Left kidney (tissue), 2 donors: ENCODE results near the gene EPB41L4A. TPM values are rescaled to one million over a fixed set of nuclear protein-coding genes. Genes with fewer than 3 reads are reported as not detected.

Experiments used
- DNase-seq: peaks from one replicate; pipeline ENCODE4 v3.0.0-alpha.2; 2013
- polyA plus RNA-seq: library from polyadenylated mRNA; unstranded; fragments of 120-200 nt; gene quantifications from one replicate; pipeline ENCODE4 v1.2.1, GENCODE V29; 2013; ENCODE audit not compliant: insufficient read length

Gene EPB41L4A
- polyA plus RNA-seq, 1 donor: 30.8 TPM

DNA sequence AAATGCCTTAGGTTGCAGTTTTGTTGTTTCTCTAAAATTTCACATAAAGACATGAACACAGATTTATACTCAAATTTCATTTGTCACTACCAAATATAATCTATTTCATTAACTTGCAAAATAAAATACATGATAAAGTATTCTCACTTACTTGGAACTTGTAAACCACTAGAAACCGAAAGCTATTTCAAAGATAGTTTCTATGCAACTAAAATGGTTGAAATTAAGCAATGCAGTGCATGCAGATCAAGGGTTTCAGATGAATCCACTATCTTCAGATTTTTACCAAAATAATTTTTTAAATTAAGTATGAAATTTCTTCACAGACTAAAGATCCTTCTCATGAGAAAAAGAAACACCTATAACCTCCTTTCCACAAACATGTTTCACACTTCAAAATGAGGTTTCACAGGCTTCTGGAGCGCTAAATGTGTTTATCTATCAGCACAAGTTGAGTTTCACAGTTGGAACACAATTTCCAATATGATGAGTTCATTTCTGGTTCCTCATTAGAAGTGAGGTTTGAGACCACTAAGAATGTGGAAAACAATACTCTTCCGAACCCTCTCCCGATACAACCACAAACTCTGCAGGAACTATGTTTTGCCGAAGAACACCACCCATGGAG lies 63.9 kb downstream of the EPB41L4A start:
- no peak for DNase-seq

DNA sequence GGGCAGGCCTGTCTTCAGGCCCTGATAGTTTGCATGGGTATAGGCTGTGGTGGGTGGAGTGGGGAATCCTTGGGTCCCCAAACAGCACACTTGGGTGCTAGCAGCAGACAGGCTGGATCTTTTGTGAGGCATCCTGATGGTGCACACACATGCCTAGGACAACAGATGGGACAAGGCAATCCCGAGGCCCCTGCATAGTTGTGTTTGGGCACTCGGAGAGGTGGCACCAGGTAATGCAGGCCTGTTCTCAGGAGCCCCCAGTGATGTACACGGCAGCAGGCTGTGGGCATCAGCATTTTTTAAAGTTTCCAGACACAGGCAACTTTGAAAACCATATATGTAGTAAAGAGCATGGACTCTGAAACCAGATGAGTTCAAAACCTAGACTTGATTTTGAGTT lies 65.4 kb downstream of the EPB41L4A start:
- no peak for DNase-seq

DNA sequence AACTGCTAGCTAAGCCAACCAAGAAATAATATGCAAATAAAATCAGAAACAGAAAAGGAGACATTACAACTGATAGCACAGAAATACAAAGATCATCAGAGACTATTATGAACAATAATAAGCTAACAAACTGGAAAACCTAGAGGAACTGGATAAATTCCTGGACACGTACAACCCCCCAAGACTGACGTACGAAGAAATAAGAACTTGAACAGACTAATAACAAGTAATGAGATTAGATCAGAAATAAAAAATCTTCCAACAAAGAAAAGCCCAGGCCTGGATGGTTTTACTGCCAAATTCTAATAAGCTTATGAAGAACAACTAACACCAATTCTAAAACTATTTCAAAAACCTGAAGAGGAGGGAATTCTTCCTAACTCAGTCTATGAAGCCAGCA lies 67.9 kb downstream of the EPB41L4A start:
- DNase-seq: no peak

DNA sequence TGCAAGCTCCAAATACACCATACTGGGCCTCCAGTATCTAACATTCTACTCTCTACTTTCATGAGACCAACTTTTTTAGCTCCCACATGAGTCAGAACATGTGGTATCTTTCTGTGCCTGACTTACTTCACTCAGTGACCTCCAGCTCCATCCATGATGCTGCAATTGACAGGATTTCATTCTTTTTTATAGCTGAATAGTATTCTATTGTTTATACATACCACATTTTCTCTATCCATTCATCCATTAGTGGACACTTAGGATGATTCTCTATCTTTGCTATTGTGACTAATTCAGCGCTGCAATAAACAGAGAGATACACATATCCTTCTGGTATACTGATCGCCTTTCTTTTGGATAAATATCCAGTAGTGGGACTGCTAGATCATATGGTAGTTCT lies 68.5 kb downstream of the EPB41L4A start:
- DNase-seq: no peak

DNA sequence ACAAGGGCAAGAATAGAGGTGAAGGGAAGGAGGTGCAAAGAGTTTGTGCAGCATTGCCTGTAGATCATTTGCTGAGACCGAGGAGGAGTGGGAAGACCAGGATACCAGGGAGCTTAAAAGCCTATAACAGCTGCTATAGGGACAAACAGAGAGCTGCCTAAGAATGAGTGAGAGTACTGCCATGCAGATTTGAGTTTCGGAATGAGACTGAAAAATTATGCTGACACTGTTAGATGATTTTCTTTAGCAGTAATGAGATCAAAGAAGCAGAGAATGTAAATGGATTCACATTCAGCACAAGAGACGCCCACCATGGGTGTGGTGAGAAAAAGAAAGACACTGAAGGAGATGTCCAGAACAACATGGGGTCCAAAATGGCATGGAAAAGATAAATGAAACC lies 69.7 kb downstream of the EPB41L4A start:
- no peak for DNase-seq

DNA sequence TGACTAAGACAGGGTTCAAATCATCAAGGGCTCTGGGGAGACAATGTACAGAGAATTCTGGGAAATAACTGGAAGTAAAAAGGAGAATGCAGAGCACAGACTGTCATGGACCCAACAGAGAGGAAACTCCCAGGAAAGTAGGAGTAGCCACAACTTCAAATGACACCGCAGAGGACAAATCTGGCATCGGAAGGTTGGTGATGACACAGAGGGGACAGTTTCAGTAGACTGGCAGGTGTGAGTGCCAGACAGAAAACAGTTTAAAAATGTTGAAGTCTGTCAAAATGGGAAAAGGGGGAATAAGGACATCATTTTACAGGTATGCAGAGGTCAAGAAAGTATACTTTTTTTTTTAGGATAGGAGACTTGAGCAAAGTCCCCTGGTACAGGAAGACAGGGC lies 70.2 kb downstream of the EPB41L4A start:
- DNase-seq: no peak

DNA sequence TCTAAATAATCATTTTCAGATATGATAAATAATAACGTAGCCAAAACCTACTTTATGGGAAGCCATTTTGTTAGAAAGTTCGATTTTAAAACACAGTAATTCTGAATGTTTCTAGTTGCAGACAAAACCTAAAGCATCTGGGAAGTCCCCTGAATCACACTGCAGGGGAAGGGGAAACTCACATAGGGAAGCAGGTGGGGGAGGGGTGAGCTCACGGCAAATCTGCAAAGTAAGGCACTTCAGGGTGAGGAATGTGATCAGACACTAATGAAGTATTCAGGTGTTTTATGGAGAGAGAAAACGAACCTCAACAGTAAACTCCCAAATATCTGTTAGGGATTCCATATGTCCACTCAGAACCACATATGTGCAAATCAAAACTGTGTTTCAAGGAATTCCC lies 70.7 kb downstream of the EPB41L4A start:
- no peak for DNase-seq

DNA sequence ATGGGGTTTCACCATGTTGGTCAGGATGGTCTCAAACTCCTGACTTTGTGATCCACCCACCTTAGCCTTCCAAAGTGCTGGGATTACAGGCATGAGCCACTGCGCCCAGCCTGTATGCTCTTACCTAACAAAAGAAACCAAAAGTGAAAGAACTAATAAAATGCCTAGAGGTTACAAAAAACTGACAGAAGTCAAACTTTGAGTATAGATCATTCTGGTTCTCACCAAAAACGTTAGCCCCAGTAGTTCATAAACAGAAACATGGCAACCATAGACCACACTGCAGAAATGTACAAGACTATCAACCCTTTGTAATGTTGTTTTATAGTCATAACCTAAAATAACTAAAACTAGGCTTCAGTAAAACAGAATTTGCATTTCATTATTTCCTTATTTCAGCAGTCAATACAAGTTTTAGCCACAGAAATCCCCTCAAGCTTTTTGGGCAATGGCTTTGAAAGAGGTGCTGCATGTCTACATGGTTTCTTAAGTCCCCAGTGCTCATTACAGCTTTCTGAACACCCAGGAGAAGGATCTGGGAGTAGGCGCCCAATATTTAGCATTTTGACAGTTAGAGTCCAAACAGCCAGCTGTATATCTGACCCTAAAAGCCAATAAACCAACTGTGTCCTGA lies 72.5 kb downstream of the EPB41L4A start:
- no peak for DNase-seq

DNA sequence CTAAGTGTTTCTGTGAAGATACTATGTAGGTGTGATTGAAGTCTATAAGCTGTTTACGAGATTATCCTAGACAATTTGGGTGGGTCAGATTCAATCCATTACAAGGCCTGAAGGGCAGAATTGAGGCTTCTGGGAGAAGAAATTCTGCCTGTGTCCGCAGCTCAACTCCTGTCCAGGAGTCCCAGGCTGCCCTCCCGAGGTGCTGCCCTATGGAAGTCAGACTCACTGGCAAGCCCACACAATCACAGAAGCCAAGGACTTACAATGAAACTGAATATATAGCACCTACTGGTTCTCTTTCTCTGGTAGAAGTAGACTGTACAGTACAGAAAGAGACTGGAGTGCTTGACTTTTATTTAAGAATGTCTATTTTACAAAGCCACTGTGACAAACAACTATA lies 74.5 kb downstream of the EPB41L4A start:
- no peak for DNase-seq

DNA sequence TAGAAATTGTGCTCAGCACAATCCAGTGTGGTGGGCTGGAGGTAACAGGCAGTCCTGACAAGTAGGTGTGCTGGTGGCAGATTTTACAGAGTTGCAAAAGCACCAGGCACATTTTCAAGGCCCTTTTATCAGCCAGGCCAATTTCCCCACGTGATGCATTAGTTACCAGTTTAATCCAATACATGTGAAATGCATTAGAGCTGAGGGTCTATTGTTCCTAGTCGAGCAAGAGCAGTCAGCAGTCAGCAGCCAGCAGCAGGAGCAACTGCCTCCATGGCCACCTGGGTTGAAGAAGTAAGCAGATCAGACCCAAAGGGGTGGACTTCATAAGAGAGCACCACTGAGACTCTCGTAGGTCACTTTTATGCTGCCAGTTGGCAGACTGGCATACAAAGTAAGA lies 76.7 kb downstream of the EPB41L4A start:
- no peak for DNase-seq

DNA sequence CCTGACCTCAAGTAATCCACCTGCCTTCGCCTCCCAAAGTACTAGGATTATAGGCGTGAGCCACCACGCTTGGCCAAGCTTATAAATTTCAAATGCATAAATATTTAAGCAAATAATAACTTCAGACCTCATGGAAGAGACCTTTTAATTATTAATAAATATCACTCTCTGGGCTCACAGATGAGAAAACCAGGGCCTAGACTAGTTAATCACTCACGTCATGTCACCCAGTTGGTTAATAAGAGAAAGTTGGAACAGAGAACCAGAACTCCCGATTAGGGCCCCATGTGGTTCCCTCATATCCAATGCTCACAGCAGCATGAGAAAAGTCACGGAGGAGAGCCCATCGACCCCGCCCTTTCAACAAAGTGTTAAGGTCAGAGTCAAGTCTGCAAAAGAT lies 79.3 kb downstream of the EPB41L4A start:
- no peak for DNase-seq

DNA sequence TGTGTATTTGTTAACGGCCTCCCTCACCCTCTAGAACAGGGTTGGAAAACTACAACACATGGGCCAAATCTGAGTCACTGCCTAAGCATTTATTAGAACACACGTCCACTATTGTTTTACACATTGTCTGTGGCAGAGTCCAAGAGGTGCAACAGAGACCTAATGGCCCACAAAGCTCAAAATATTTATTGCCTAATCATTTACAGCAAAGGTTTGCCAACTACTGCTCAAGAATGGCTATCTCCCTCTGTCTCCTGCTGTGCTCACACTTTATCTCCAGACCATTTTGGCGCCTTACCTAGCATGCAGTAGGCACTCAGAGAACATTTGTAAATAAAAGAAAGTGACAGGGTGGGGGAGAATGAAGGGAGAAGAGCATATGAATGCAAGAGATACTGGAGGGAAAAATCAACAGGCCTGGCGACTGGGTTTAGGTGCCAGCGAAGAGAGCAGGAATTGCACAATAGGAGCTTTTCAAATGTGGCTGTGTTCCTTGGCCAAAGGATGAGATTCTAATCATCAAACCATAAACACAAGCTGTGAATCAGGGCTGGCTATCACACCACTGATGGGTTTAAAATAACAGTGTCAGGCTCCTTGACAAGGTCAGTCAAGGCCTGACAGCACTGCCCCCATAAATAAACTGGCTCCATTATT lies 80.3 kb downstream of the EPB41L4A start:
- DNase-seq: no peak

DNA sequence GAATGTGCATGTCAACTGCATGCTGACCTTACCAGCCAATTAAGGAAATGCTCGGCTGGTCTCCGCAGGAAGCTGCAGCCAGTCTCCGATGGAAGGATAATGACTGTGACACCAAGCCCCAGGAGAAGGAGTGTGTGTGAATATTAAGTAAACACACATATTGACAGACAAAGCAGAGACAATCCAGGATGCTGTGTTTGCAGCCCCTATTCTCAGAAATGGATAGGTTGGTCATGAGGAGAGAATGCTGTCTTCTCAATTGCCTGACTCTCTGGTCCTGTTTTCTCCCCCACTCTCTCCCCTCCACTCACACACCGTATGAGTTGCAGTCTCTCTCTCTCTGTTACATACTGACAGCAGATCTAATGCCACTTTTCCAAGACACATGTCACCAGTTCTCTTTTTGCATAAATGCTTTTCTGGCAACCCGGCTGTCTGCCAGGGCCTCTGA lies 85.7 kb downstream of the EPB41L4A start:
- DNase-seq: no peak

DNA sequence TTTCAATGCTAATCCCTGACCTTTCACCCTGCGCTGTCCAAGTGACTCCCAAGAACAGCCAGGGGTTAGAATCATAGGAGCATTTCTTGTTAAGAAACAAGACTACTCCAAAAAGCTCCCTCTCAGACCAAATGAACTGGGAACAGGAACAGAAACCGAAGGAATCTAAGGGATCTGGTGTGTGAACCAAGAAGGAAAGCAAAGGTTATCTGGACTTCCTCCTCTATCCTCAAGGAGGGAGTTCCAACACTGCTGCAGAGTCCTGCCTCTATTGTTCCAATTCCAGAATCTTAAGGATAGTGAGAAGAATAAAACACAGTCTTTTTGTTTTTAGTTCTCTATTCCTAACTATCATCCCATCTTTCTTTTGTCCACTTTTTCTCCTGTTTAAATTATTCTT lies 87.2 kb downstream of the EPB41L4A start:
- DNase-seq: no peak

DNA sequence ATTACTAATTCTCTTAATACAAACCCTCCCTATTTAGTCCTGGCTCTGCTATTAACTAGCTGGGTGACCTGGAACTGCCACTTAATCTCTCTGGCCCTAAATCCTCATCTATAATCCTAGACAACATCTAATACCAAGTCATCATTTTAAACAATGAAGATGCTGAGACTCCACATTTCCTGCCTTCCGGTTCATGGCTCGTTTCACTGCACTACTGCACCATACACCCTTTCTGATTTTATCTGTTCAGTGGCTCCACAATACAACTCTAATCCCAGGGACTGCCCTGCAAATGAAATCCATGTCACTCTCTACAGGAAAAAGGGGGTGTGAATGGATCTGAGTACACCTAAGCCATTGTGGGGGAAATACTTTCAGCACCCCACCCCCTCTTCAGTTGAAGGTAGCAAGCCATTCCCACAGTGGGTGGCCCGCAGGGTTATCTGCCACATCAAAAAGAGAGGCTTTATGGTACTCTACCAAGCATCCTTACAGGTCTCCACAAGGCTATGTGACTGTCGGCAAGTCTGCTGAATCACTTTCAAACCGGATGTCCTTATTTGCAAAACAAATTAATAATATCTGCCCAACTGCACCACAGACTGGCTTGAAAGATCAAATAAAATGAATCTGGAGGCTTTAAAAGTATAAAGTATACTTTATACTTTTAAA lies 89.5 kb downstream of the EPB41L4A start:
- no peak for DNase-seq

DNA sequence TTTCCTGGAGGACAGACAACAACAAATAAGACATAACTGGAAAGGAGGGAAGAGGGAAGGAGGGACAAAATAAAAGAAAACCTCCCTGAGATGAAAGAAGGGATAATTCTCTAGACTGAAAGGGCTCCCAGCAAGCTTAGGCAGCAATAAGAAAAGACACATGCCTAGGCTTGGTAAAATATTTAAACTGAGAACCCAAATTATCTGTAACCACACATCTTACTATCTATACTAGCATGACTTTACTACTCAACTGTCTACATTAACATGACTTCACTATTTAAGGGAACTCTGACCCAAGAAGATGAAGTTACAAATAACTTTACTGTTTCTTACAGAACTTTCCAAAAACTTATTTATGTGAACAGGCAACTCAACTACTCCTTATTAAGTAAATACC lies 95.9 kb downstream of the EPB41L4A start:
- no peak for DNase-seq

DNA sequence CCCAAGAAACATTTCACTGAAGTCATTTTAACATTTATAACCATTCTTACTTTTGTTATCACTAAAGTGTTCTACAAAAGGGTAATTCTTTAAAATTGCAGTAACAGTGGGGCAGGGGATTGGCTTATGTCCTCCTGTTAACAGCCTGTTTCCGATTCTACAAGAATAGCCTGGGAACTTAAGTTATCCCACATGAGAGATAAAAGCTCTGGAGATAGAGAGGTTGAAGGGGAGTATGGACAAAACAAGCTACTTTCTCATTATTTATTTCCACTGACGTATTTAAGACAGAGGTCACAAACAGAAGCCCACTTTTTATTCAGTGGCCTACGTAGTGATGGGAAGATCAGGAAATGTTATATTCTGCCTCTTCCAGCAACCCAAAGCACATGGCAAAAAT lies 98.7 kb downstream of the EPB41L4A start:
- no peak for DNase-seq

DNA sequence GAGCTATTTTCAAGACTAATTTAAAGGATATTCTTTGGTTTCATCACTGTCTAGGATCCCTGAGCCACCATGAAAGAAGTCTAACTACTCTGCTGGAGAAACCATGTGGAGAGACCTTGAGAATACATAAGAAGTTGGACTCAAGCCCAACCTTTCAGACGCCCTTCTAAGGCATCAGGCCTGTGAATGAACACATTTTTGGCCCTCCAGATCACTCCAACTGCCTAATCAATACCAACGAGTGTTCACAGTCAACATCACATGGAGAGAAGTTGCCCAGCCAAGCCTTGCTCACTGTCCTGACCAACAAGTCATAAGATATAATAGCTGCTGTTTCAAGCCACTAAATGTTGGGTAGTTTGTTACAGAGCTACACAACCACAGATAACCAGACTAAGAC lies 100.7 kb downstream of the EPB41L4A start:
- no peak for DNase-seq

DNA sequence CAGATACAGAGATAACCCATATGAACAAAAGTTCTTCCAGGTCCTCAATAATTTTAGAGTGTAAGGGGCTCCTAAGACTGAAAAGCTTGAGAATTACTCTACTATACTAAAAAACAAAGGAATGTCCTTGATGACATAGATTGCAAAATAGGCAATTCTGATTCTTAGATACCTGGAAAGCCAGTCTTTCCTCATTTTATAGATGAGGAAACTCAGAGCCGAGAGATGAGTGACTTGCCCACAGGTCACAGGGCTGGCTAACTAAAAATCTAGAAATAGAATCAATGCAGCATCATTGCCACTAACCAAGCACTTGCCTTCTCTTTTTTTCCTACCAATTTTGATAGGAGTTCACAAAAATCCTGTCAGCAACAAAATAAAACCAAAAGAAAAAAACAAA lies 101.2 kb downstream of the EPB41L4A start:
- no peak for DNase-seq

DNA sequence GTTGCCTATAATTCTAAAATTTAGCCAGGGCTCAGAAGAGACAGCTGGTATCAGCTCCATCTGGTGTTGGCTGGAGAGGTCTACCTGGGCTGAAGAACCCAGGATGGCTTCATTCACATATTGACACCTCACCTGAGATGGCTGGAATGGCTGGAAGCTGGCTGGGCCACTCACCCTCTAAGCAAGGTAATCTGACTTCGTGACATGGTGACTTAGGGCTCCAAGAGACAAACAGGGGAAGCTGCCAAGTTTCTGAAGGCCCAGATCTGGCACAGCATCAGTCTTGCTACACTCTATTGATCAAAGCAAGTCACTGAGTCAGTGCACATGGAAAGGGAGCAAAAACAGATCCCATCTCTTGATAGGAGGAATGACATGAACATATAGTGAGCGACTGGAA lies 102.3 kb downstream of the EPB41L4A start:
- no peak for DNase-seq

DNA sequence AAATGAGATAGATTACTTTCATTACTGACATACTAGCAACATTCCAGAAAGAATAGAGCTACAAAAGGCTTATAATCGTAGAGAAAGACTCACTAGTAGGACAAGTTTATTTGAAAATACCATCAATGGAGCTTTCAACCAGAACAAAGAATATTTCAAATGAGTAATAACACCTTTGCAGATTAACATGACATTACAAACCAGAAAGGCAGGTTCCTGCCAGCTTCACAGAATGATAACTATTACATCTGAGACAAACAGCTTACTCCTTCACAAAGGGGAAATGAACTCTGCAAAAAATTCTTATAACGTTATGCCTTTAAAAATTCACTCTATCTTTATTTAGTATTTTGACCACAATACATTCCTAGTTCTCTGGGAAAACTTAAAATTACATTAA lies 103.1 kb downstream of the EPB41L4A start:
- no peak for DNase-seq

DNA sequence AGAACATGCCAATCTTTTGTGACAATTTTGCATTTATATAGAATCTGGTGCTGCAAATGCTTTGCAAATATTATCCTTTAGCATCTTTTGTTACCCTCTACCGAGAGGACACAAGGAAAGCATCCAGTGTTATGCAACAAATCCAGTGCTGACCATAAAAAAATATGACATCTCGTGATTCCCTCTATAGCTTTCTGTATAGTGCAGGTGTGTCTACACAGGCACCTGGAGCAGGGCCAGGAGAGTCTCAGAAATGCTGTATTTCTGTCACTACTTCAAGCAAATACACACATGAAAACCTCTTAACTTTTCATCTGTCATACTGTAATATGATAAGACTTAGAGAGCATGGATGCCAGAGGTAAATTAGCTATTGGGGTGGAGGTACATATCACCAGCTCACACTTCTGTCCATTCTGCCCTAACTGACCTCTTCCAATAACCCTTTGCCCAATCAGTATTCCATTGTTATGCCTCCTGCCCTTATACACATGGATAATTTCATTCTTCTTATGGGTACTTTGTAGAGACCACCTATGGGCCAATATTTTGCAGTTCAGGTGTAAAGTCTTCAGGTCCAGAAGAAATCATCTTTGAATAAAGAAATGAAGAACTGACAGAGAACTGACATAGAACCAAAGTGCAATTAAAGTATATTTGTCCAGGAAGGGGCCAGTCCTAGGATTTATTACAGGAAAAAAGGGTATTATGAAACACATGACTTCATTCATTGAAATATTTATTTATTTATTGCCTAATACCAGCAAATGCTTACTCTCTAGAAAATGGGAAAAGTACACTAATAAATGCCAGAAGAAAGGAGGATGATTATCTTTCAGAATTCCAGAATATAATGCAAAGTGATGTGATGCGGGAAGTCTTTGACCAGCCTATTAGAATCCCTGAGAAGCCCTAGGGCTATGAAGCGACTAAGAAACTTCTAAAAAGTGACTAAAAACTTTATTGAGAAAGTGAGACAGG lies 106.5 kb downstream of the EPB41L4A start:
- DNase-seq: no peak
